H1 (cell line): ENCODE measurements around the gene SHANK2. TPM values are rescaled to one million over a fixed set of nuclear protein-coding genes. Genes with fewer than 3 reads are reported as not detected.

Experiments
- CTCF ChIA-PET: fragments of 300-600 bp; sonication (Branson Sonifier 250); formaldehyde crosslinking; loops from one replicate; lab custom pipeline; 2021; ENCODE audit not compliant: partially characterized antibody; lab: Charles Lee
- POLR2A ChIA-PET: fragments of 300-600 bp; sonication (Branson Sonifier 250); formaldehyde crosslinking; loops from one replicate; lab custom pipeline; 2021; ENCODE audit warnings: inconsistent platforms; ENCODE audit not compliant: partially characterized antibody; lab: Charles Lee
- DNase-seq, 2 experiments: peaks; one replicate each; pipeline versions ENCODE4 v3.0.0 to v3.0.0-alpha.2; 2010 to 2022; ENCODE audit warnings: low spot score in 2 of 2, low read depth in 1 of 2, mixed read lengths in 1 of 2
- FAIRE-seq: peaks from 2 replicates; lab custom pipeline; 2011; peaks lifted over from hg19 to GRCh38; lab: Jason Lieb, UNC
- H2AFZ ChIP-seq: 2 replicates; pipeline ENCODE4 v1.8.1; 2012; ENCODE audit warnings: low read length, inconsistent platforms
- H2AK5ac ChIP-seq: 2 replicates; pipeline ENCODE4 v1.6.1; 2013; ENCODE audit warnings: low read depth, low read length
- H2BK120ac ChIP-seq: replicated peaks from 2 replicates; pipeline ENCODE3; 2013; ENCODE audit warnings: low read depth, low read length, inconsistent platforms
- H2BK12ac ChIP-seq: 2 replicates; pipeline ENCODE4 v1.6.1; 2013; ENCODE audit warnings: low read depth, low read length
- H2BK15ac ChIP-seq: 2 replicates; pipeline ENCODE4 v1.6.1; 2013; ENCODE audit warnings: low read length
- H2BK20ac ChIP-seq: 2 replicates; pipeline ENCODE4 v1.6.1; 2013; ENCODE audit warnings: low read length
- H2BK5ac ChIP-seq: 2 replicates; pipeline ENCODE4 v1.6.1; 2013; ENCODE audit warnings: low read depth, low read length
- H3K14ac ChIP-seq: 2 replicates; pipeline ENCODE4 v1.6.1; 2013; ENCODE audit warnings: inconsistent platforms; ENCODE audit not compliant: insufficient read length
- H3K18ac ChIP-seq: 2 replicates; pipeline ENCODE4 v1.6.1; 2013; ENCODE audit warnings: low read length; ENCODE audit errors: extremely low read depth
- H3K23ac ChIP-seq: 2 replicates; pipeline ENCODE4 v1.6.1; 2013; ENCODE audit warnings: inconsistent platforms; ENCODE audit not compliant: insufficient read length
- H3K23me2 ChIP-seq: 2 replicates; pipeline ENCODE4 v1.6.1; 2013; ENCODE audit warnings: low read depth, low read length
- H3K27ac ChIP-seq: 2 replicates; pipeline ENCODE4 v1.6.1; 2011; ENCODE audit warnings: low read depth, low read length, inconsistent platforms
- H3K27me3 ChIP-seq, 4 experiments: replicated peaks in 1 of 4; 1 replicate in 1 of 4; 2 replicates in 3 of 4; pipeline versions ENCODE4 v1.6.1 to v1.8.1; 2011 to 2013; ENCODE audit warnings: low read length in 3 of 4, mild to moderate bottlenecking in 3 of 4, inconsistent platforms in 2 of 4, mixed read lengths in 2 of 4, moderate library complexity in 1 of 4; ENCODE audit not compliant: control insufficient read depth in 3 of 4, insufficient read depth in 3 of 4; ENCODE audit errors: extremely low read depth in 1 of 4
- H3K36me3 ChIP-seq, 4 experiments: 2 replicates each; pipeline versions ENCODE4 v1.6.1 to v1.8.1; 2011 to 2013; ENCODE audit warnings: mild to moderate bottlenecking in 4 of 4, low read length in 3 of 4, moderate library complexity in 2 of 4, control low read depth in 1 of 4, inconsistent platforms in 1 of 4; ENCODE audit not compliant: insufficient read depth in 4 of 4, control insufficient read depth in 2 of 4
- H3K4ac ChIP-seq: replicated peaks from 2 replicates; pipeline ENCODE3; 2013; ENCODE audit warnings: low read length, low read depth, mixed read lengths, inconsistent platforms; ENCODE audit not compliant: insufficient read length
- H3K4me1 ChIP-seq, 4 experiments: replicated peaks in 1 of 4; 1 replicate in 1 of 4; 2 replicates in 3 of 4; pipeline versions ENCODE4 v1.6.1 to v1.8.1; 2011 to 2013; ENCODE audit warnings: low read length in 3 of 4, inconsistent platforms in 2 of 4, mixed read lengths in 1 of 4; ENCODE audit not compliant: insufficient read depth in 4 of 4, control insufficient read depth in 3 of 4
- H3K4me2 ChIP-seq, 2 experiments: 2 replicates each; pipeline versions ENCODE4 v1.6.1 to v1.8.1; 2011 to 2013; ENCODE audit warnings: low read depth in 2 of 2, low read length in 2 of 2, control low read depth in 1 of 2, inconsistent platforms in 1 of 2, mild to moderate bottlenecking in 1 of 2; ENCODE audit not compliant: insufficient read depth in 1 of 2
- H3K4me3 ChIP-seq, 4 experiments: fragments of 200-600, 300-600 bp in 1 of 4; sonication (generic), shearing (Covaris generic), sonication (Bioruptor Twin) in 1 of 4; 2 replicates each; pipeline versions ENCODE4 v1.5.1 to v1.8.1; 2011 to 2016; ENCODE audit warnings: low read length in 4 of 4, low read depth in 3 of 4, control low read depth in 2 of 4, inconsistent platforms in 2 of 4, mild to moderate bottlenecking in 2 of 4, mixed read lengths in 1 of 4, moderate library complexity in 1 of 4; ENCODE audit not compliant: insufficient read depth in 2 of 4; ENCODE audit errors: extremely low read depth in 1 of 4
- H3K56ac ChIP-seq: replicated peaks from 2 replicates; pipeline ENCODE3; 2013; ENCODE audit warnings: low read depth, mild to moderate bottlenecking, mixed read lengths, low read length, inconsistent platforms; ENCODE audit not compliant: insufficient read length
- H3K79me1 ChIP-seq: 2 replicates; pipeline ENCODE4 v1.6.1; 2013; ENCODE audit warnings: low read depth, low read length, control low read depth
- H3K79me2 ChIP-seq, 2 experiments: 2 replicates each; pipeline versions ENCODE4 v1.6.1 to v1.8.1; 2012 to 2013; ENCODE audit warnings: low read length in 2 of 2, mild to moderate bottlenecking in 2 of 2, inconsistent platforms in 1 of 2; ENCODE audit not compliant: insufficient read depth in 2 of 2, control insufficient read depth in 1 of 2
- H3K9ac ChIP-seq, 4 experiments: replicated peaks in 1 of 4; 1 replicate in 1 of 4; 2 replicates in 3 of 4; pipeline versions ENCODE4 v1.6.1 to v1.8.1; 2011 to 2013; ENCODE audit warnings: low read depth in 3 of 4, low read length in 3 of 4, control low read depth in 2 of 4, mild to moderate bottlenecking in 2 of 4, moderate library complexity in 2 of 4, inconsistent platforms in 1 of 4; ENCODE audit errors: extremely low read depth in 1 of 4
- H3K9me3 ChIP-seq, 2 experiments: 2 replicates each; pipeline versions ENCODE4 v1.6.1 to v1.8.1; 2012 to 2013; ENCODE audit warnings: mild to moderate bottlenecking in 2 of 2, moderate library complexity in 2 of 2, control low read depth in 1 of 2, inconsistent platforms in 1 of 2, low read depth in 1 of 2, low read length in 1 of 2, mixed read lengths in 1 of 2; ENCODE audit not compliant: insufficient read depth in 2 of 2
- H4K20me1 ChIP-seq, 2 experiments: replicated peaks in 1 of 2; 2 replicates each; pipeline versions ENCODE3 to v1.8.1; 2011 to 2013; ENCODE audit warnings: inconsistent platforms in 2 of 2, low read length in 2 of 2, mild to moderate bottlenecking in 1 of 2; ENCODE audit not compliant: insufficient read depth in 2 of 2, control insufficient read depth in 1 of 2
- H4K5ac ChIP-seq: 2 replicates; pipeline ENCODE4 v1.6.1; 2013; ENCODE audit warnings: low read length, low read depth, mixed read lengths, inconsistent platforms; ENCODE audit not compliant: insufficient read length
- H4K8ac ChIP-seq: 2 replicates; pipeline ENCODE4 v1.8.0; 2013; ENCODE audit warnings: mild to moderate bottlenecking, moderate library complexity, low read length, inconsistent platforms; ENCODE audit not compliant: insufficient read depth; ENCODE audit errors: extremely low read depth
- H4K91ac ChIP-seq: replicated peaks from 2 replicates; pipeline ENCODE3; 2013; ENCODE audit warnings: low read length, mixed read lengths, inconsistent platforms; ENCODE audit not compliant: insufficient read length
- ASH2L ChIP-seq: fragments of 200-600, 300-600 bp; sonication (generic); IDR thresholded peaks from one replicate; pipeline ENCODE4 v1.7.1; 2017; ENCODE audit warnings: low read length
- CTBP2 ChIP-seq: IDR thresholded peaks from 2 replicates; pipeline ENCODE4 v1.7.0; 2011; ENCODE audit warnings: borderline replicate concordance, mild to moderate bottlenecking, moderate library complexity, mixed read lengths, low read length; ENCODE audit not compliant: insufficient read depth, insufficient read length
- EGR1 ChIP-seq: IDR thresholded peaks from 2 replicates; pipeline ENCODE4 v1.6.1; 2011; ENCODE audit warnings: low read depth, low read length, borderline replicate concordance
- PHF8 ChIP-seq: fragments of 200-600 bp; sonication (generic); conservative IDR thresholded peaks from 2 replicates; pipeline ENCODE4 v1.7.1; 2012; ENCODE audit warnings: low read depth, mild to moderate bottlenecking, inconsistent platforms, low read length, moderate library complexity
- POLR2A ChIP-seq, 2 experiments: IDR thresholded peaks; 1 replicate in 1 of 2; 2 replicates in 1 of 2; pipeline ENCODE4 v1.6.1; 2011; ENCODE audit warnings: low read depth in 2 of 2, low read length in 2 of 2, mild to moderate bottlenecking in 2 of 2; ENCODE audit errors: control extremely low read depth in 1 of 2
- POLR2AphosphoS5 ChIP-seq: IDR thresholded peaks from 2 replicates; pipeline ENCODE4 v1.6.1; 2011; ENCODE audit warnings: low read depth, low read length
- TAF7 ChIP-seq: optimal IDR thresholded peaks from 2 replicates; pipeline ENCODE3; 2011; ENCODE audit warnings: low read depth, mild to moderate bottlenecking, inconsistent platforms, low read length, moderate library complexity, borderline replicate concordance
- WGBS, 2 experiments: shearing (Covaris generic) in 1 of 2; methylation state at CpG; one replicate each; pipeline versions ENCODE4 v1.1.6 to v1.1.7; 2013 to 2015; ENCODE audit warnings: low lambda C conversion rate in 2 of 2, mixed read lengths in 2 of 2, inconsistent platforms in 1 of 2, low coverage in 1 of 2, missing lambda C conversion rate in 1 of 2; ENCODE audit not compliant: insufficient replicate concordance in 2 of 2, insufficient coverage in 1 of 2, insufficient read length in 1 of 2; ENCODE audit errors: extremely low coverage in 1 of 2, missing lambda C conversion rate in 1 of 2; 5-methylcytosine and 5-hydroxymethylcytosine counted together
- polyA plus RNA-seq, 7 experiments: library from polyadenylated mRNA; depleted of rRNA in 3 of 7; stranded (reverse) in 5 of 7; unstranded in 2 of 7; fragments of >200 nt in 5 of 7; fragments of 200-250 nt in 2 of 7; gene quantifications; 1 replicate in 5 of 7; 2 replicates in 1 of 7; 4 replicates in 1 of 7; pipeline versions ENCODE4 v1.2.1 to v1.2.3, GENCODE V29; 2011 to 2013; ENCODE audit warnings: missing spikeins in 2 of 7, mixed read lengths in 2 of 7
- total RNA-seq: library from RNA; stranded (reverse); fragmentation: NEBNext Ultra II Directional; extraction: Animal tissue kit (Norgen Biotek cat#: 25700); gene quantifications from 2 replicates; pipeline ENCODE4 v1.2.1, GENCODE V29; 2021
- TF ChIP-seq, protein P1 (sequence below): IDR thresholded peaks from 2 replicates; pipeline ENCODE4 v1.6.1; 2012; ENCODE audit warnings: inconsistent platforms
- TF ChIP-seq, protein P2 (sequence below): IDR thresholded peaks from 2 replicates; pipeline ENCODE4 v1.6.1; 2011; ENCODE audit warnings: low read length, improper control_type of control experiment

Gene SHANK2
- total and polyA plus RNA-seq, 2 of the 8 experiments (the other 6 are each of a cell fraction or from before 2014, with no cell fraction given): 10.1 to 54.2 TPM

DNA sequence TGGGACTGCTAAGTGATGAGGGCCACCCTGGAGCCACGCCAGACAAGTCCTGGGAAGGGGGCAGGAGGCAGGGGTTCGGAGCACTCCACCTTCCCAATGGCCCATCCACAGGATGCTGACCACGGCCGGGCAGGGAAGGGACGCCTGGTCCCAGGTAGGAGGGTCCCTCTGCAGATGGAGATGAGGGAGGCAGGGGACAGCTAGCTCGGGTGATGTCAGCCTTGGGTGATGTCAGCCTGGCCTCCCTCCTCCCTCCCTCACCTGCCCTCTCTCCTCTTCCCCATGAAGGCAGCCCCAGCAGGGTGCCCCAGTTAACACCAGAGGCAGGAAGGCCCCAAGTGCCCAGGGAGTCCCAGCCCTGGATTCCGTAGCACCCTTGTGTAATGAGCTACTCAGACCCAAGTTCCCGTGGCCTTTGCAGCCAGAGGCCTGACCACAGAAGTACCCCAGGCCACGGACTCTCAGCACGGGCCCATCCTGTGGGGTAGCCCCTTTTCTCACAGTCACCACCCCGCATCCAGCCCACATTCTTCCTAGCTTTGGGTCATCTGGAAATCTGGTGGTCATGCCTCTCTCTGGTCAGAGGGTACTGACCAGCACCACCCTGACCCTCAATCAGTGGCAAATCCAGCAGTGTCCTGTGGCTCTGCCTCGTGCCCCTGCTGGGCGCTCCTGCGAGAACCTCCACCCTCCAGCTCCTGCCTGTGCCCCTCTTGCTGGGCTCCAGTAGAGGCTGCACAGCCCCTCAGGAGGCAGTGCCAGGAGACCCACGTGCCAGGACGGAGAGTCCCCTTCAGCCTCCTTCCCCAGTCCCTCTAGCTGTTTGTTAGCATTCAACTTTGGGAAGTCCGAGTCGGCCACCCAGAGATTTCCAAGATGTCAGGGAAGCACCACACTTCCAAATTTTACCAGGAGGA lies 47.4 kb downstream of the SHANK2 start:
- Histone ChIP-seq H2BK15ac (no peak overlapping the region), H3K56ac (no peak overlapping the region), H2BK120ac (no peak overlapping the region), H2AK5ac (no peak overlapping the region), H4K20me1 (peaks cover 12 to 24% of the 10 kb centered on the region in 2 experiments), H3K27me3 (no peaks in the 10 kb centered on the region), H4K8ac (no peak overlapping the region), H3K9me3 (peaks cover 0 to 3% of the 10 kb centered on the region in 2 experiments; a peak in 1 of 4 replicates), H3K4ac (no peak overlapping the region), H3K14ac (no peak overlapping the region), H2BK12ac (peak overlapping the region; percentile 1; the same call in 1 of the 2 replicates), H4K91ac (no peak overlapping the region), H2AFZ (no peak overlapping the region), H3K4me2 (no peak overlapping the region), H2BK20ac (no peak overlapping the region), H3K4me1 (peaks cover 0 to 13% (median 5%) of the 10 kb centered on the region in 4 experiments; a peak in 3 of 7 replicates), H3K27ac (no peak overlapping the region; the same call in 1 of the 2 replicates), H3K23me2 (no peaks in the 10 kb centered on the region), H3K4me3 (no peak overlapping the region), H3K23ac (no peak overlapping the region), H3K18ac (no peak overlapping the region), H3K36me3 (peaks cover 0 to 5% (median 1%) of the 10 kb centered on the region in 4 experiments; a peak in 2 of 8 replicates), H4K5ac (no peak overlapping the region), H3K79me2 (peaks cover 0 to 66% of the 10 kb centered on the region in 2 experiments; a peak in 2 of 4 replicates), H3K9ac (no peak overlapping the region), H2BK5ac (no peak overlapping the region), H3K79me1 (peaks cover 14% of the 10 kb centered on the region)
- WGBS, 2 experiments: 88% methylated on average over 17 of the region's 18 CpGs; no CpG with 5 or more reads in 1 of the 2 experiments
- no peak for FAIRE-seq
- DNase-seq: no peak
- CTCF ChIA-PET: interaction anchor here (1.6 kb wide), 1 partner anchor 36 kb away, joined by 3 read pairs; no protein-coding TSS in a partner anchor
- POLR2A ChIA-PET: interaction anchor here (1.2 to 1.6 kb wide), 2 partner anchors 41 to 46 kb away, joined by 3 to 5 read pairs; no protein-coding TSS in a partner anchor
- TF ChIP-seq CTBP2: no peak
- no peak for TF ChIP-seq POLR2A (IDR thresholded peaks at IDR 0.05; ENCODE audit: control extremely low read depth in 1 of 2, low read depth in 2 of 2, low read length in 2 of 2)
- no peak for TF ChIP-seq POLR2AphosphoS5
- no peak for TF ChIP-seq ASH2L
- TF ChIP-seq, protein P1, sequence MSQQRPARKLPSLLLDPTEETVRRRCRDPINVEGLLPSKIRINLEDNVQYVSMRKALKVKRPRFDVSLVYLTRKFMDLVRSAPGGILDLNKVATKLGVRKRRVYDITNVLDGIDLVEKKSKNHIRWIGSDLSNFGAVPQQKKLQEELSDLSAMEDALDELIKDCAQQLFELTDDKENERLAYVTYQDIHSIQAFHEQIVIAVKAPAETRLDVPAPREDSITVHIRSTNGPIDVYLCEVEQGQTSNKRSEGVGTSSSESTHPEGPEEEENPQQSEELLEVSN: no peak
- no peak for TF ChIP-seq PHF8
- TF ChIP-seq EGR1: no peak
- TF ChIP-seq, protein P2, sequence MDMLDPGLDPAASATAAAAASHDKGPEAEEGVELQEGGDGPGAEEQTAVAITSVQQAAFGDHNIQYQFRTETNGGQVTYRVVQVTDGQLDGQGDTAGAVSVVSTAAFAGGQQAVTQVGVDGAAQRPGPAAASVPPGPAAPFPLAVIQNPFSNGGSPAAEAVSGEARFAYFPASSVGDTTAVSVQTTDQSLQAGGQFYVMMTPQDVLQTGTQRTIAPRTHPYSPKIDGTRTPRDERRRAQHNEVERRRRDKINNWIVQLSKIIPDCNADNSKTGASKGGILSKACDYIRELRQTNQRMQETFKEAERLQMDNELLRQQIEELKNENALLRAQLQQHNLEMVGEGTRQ: no peak
- TF ChIP-seq TAF7: no peak
